Natural killer cell (primary cell): ENCODE data around the gene GSTM1. TPM values are rescaled to one million over a fixed set of nuclear protein-coding genes. Genes with fewer than 3 reads are reported as not detected.

ENCODE experiments used
- ATAC-seq, 3 donors: fragments of 150-1000 bp in 2 of 3; fragments of 200-7000 bp in 1 of 3; cut with Tn5 transposase; 1 replicate in 1 of 3; 2 replicates in 2 of 3; pipeline ENCODE4 v1.10.0; 2021; ENCODE audit warnings: mild to moderate bottlenecking in 2 of 3, moderate library complexity in 2 of 3
- DNase-seq, 2 donors: peaks; one replicate each; pipeline versions ENCODE4 v3.0.0 to v3.0.0-alpha.2; 2013 to 2021; ENCODE audit warnings: mixed read lengths in 1 of 2
- H3K27ac ChIP-seq: one replicate; pipeline ENCODE4 v1.5.1; 2013; ENCODE audit warnings: mild to moderate bottlenecking, low read length
- H3K27me3 ChIP-seq: one replicate; pipeline ENCODE4 v1.6.1; 2013; ENCODE audit warnings: low read length; ENCODE audit not compliant: control insufficient read depth, insufficient read depth
- H3K36me3 ChIP-seq: one replicate; pipeline ENCODE4 v1.6.1; 2013; ENCODE audit warnings: low read length; ENCODE audit not compliant: control insufficient read depth, insufficient read depth
- H3K4me1 ChIP-seq: one replicate; pipeline ENCODE4 v1.6.1; 2013; ENCODE audit warnings: low read length; ENCODE audit not compliant: control insufficient read depth, insufficient read depth
- H3K4me3 ChIP-seq: one replicate; pipeline ENCODE4 v1.5.1; 2013; ENCODE audit warnings: low read length
- H3K9me3 ChIP-seq: one replicate; pipeline ENCODE4 v1.6.1; 2013; ENCODE audit warnings: low read length; ENCODE audit not compliant: control insufficient read depth, insufficient read depth
- H3K27ac Mint-ChIP-seq, 2 donors: one replicate each; pipeline ENCODE4 v1.8.0; 2022; ENCODE audit warnings: mild to moderate bottlenecking in 2 of 2, mixed read lengths in 2 of 2, moderate library complexity in 1 of 2
- H3K27me3 Mint-ChIP-seq, 2 donors: one replicate each; pipeline ENCODE4 v1.8.0; 2022; ENCODE audit warnings: low read depth in 2 of 2, mixed read lengths in 2 of 2
- H3K36me3 Mint-ChIP-seq: one replicate; pipeline ENCODE4 v1.8.0; 2022; ENCODE audit warnings: mixed read lengths
- H3K4me1 Mint-ChIP-seq, 2 donors: one replicate each; pipeline ENCODE4 v1.8.0; 2022; ENCODE audit warnings: mixed read lengths in 2 of 2
- H3K4me3 Mint-ChIP-seq: one replicate; pipeline ENCODE4 v1.8.0; 2022; ENCODE audit warnings: mild to moderate bottlenecking, moderate library complexity, mixed read lengths
- H3K9me3 Mint-ChIP-seq, 2 donors: one replicate each; pipeline ENCODE4 v1.8.0; 2022; ENCODE audit warnings: mixed read lengths in 2 of 2
- CTCF ChIP-seq: fragments of 200-600 bp; IDR thresholded peaks from one replicate; pipeline ENCODE4 v1.8.0; 2022; ENCODE audit warnings: antibody characterized with exemption
- WGBS: methylation state at CpG from one replicate; pipeline ENCODE4 v1.1.7; 2013; ENCODE audit warnings: missing lambda C conversion rate; ENCODE audit not compliant: insufficient coverage; 5-methylcytosine and 5-hydroxymethylcytosine counted together
- intact Hi-C: fragments of 100-400 bp; cut with micrococcal nuclease; formaldehyde crosslinking; loops from one replicate; pipeline ENCODE4 v1.14.2; 2022
- total RNA-seq, 4 donors: library from RNA; stranded (reverse); fragments of 120-200 nt in 1 of 4; gene quantifications; one replicate each; pipeline versions ENCODE4 v1.2.3 to v1.2.4, GENCODE V29; 2013 to 2022

The GSTM1 gene
- total RNA-seq, 3 donors from 2014 or later (not counting 1 experiment from before 2014, with no cell fraction given): 31.9 to 34.7 TPM; not detected in 1

- Mint-ChIP-seq H3K4me3 (no peak overlapping the region), H3K36me3 (no peaks in the 10 kb centered on the region), H3K4me1 (no peaks in the 10 kb centered on the region), H3K27me3 (peaks cover 9 to 10% of the 10 kb centered on the region in 2 donors), H3K27ac (no peak overlapping the region), H3K9me3 (no peaks in the 10 kb centered on the region)
- TF ChIP-seq CTCF: no peak
- no peak for ATAC-seq
- Histone ChIP-seq H3K4me3 (no peak overlapping the region), H3K27ac (no peak overlapping the region), H3K36me3 (no peaks in the 10 kb centered on the region), H3K4me1 (no peaks in the 10 kb centered on the region), H3K9me3 (no peaks in the 10 kb centered on the region), H3K27me3 (no peaks in the 10 kb centered on the region)
- intact Hi-C loops: no loop called here
- whole genome bisulfite sequencing: 93% methylated on average over 2 of the region's 2 CpGs
- DNase-seq: no peak
Measured at GRCh38 chr1:109718495-109718894, 30.9 kb downstream of the GSTM1 start.

DNA sequence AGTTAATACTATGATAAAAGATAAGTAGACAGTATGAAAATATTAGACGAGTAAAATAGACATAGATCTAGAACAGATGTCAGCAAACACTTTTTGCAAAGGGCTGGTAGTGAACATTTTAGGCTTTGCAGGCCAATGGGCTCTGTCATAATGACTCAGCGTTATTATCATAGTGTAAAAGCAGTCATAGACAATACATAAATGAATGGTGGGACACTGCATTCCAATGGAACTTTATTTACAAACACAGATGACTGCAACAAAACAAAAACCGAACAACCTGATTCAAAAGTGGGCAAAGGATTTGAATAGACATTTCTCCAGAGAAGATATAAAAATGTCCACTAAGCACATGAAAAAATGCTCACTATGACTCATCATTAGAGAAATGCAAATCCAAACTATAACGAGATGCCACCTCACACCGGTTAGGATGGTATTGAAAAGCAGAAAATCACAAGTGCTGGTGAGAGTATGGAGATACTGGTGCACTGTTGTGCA lies 31.8 kb downstream of the GSTM1 start:
- no peak overlapping the region for H3K27ac Mint-ChIP-seq
- no peaks in the 10 kb centered on the region for H3K36me3 Mint-ChIP-seq
- ATAC-seq: no peak

DNA sequence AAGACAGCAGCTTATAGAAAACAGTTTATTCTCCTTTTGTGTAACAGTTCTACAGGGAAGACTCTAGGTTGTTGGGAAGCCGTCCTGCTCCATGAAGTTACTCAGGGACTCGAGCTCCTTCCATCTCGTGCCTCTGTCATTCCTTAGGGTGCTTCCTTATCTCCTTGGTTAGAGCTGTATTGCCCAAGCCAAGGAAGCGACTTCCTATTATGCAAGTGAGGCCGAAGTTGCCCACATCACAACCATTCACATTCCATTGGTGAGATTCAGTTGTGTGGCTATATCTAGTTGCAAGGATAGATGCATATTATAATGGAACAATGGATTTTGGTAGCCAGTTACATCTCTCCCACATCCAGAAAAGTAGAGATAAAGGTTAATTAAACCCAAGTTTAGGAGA lies 33.4 kb downstream of the GSTM1 start:
- no peak overlapping the region for H3K27ac ChIP-seq
- no peaks in the 10 kb centered on the region for H3K4me1 ChIP-seq
- no peak overlapping the region for H3K4me3 ChIP-seq
- intact Hi-C loops: no loop called here
- DNase-seq (no peak), ATAC-seq (no peak)
- no peaks in the 10 kb centered on the region for H3K36me3 Mint-ChIP-seq
- H3K27me3 ChIP-seq: no peaks in the 10 kb centered on the region
- no peak overlapping the region for H3K4me3 Mint-ChIP-seq
- no peaks in the 10 kb centered on the region for H3K27me3 Mint-ChIP-seq
- no peaks in the 10 kb centered on the region for H3K4me1 Mint-ChIP-seq
- no peak overlapping the region for H3K27ac Mint-ChIP-seq
- no peak for TF ChIP-seq CTCF
- H3K9me3 ChIP-seq: no peaks in the 10 kb centered on the region
- WGBS: 87% methylated on average over 4 of the region's 5 CpGs
- H3K9me3 Mint-ChIP-seq: no peaks in the 10 kb centered on the region
- no peaks in the 10 kb centered on the region for H3K36me3 ChIP-seq

More for the DNA sequence above, 31.8 kb downstream of the GSTM1 start:
- DNase-seq: no peak
- no peaks in the 10 kb centered on the region for H3K9me3 ChIP-seq
- H3K9me3 Mint-ChIP-seq: no peaks in the 10 kb centered on the region
- H3K4me1 Mint-ChIP-seq: no peaks in the 10 kb centered on the region
- no peak for TF ChIP-seq CTCF
- WGBS: 65% methylated on average over 5 of the region's 5 CpGs
- no peak overlapping the region for H3K4me3 ChIP-seq
- no peaks in the 10 kb centered on the region for H3K4me1 ChIP-seq
- no peak overlapping the region for H3K27ac ChIP-seq
- H3K27me3 Mint-ChIP-seq: peaks cover 2 to 5% of the 10 kb centered on the region in 2 donors
- H3K27me3 ChIP-seq: no peaks in the 10 kb centered on the region
- H3K4me3 Mint-ChIP-seq: no peak overlapping the region
- H3K36me3 ChIP-seq: no peaks in the 10 kb centered on the region
- intact Hi-C loops: no loop called here

- intact Hi-C loops: no loop called here
- ATAC-seq: no peak
- H3K36me3 ChIP-seq: no peaks in the 10 kb centered on the region
- H3K4me3 ChIP-seq: no peak overlapping the region
- 100% methylated on average over 1 of the region's 1 CpG for WGBS
- Mint-ChIP-seq H3K27ac (no peak overlapping the region), H3K4me1 (no peaks in the 10 kb centered on the region), H3K4me3 (no peak overlapping the region), H3K27me3 (peaks cover 3 to 5% of the 10 kb centered on the region in 2 donors), H3K9me3 (no peaks in the 10 kb centered on the region), H3K36me3 (no peaks in the 10 kb centered on the region)
- no peak for TF ChIP-seq CTCF
- no peak overlapping the region for H3K27ac ChIP-seq
- DNase-seq: no peak
- no peaks in the 10 kb centered on the region for H3K27me3 ChIP-seq
- H3K4me1 ChIP-seq: no peaks in the 10 kb centered on the region
- no peaks in the 10 kb centered on the region for H3K9me3 ChIP-seq
Measured at GRCh38 chr1:109721971-109722370, 34.4 kb downstream of the GSTM1 start.
